Effector CD4-positive, alpha-beta T cell (primary cell): ENCODE results near the gene ARHGAP33.
"Not testable (repeated sequence)": the region's sequence is repeated elsewhere in the genome, so short reads cannot be mapped to it uniquely, and the experiment has no call there.

Experiments used
- DNase-seq: peaks from one replicate; pipeline ENCODE4 v3.0.0-alpha.2; 2020

ARHGAP33 gene

GRCh38 chr19:35755550-35756376 is 19.6 kb upstream of the ARHGAP33 start:
- no peak for DNase-seq

GRCh38 chr19:35756377-35757230 is 18.8 kb upstream of the ARHGAP33 start, which contains the start of gene HSPB6:
TSS of gene HSPB6 (minus strand) at chr19:35757029. CDS start at chr19:35757008, 21 bp downstream.
- no peak for DNase-seq

GRCh38 chr19:35757231-35757748 is 18.1 kb upstream of the ARHGAP33 start:
- DNase-seq, result no peak

- peak; percentile 97 for DNase-seq
These were observed 17.4 kb upstream of the ARHGAP33 start, which contains the start of gene PROSER3 for GRCh38 chr19:35757749-35758608. TSS of gene PROSER3 (plus strand) at chr19:35758176. CDS start at chr19:35758216, 40 bp downstream.

GRCh38 chr19:35759697-35760096 is 15.7 kb upstream of the ARHGAP33 start:
- no peak for DNase-seq

GRCh38 chr19:35760711-35761349 is 14.5 kb upstream of the ARHGAP33 start:
- no peak for DNase-seq

GRCh38 chr19:35764432-35765315 is 10.7 kb upstream of the ARHGAP33 start:
- DNase-seq, result no peak

GRCh38 chr19:35766571-35767104 is 8.7 kb upstream of the ARHGAP33 start:
- DNase-seq, result no peak

- DNase-seq, result no peak
These were observed 7.9 kb upstream of the ARHGAP33 start for GRCh38 chr19:35767288-35768081.

GRCh38 chr19:35768082-35768421 is 7.3 kb upstream of the ARHGAP33 start:
- no peak for DNase-seq

GRCh38 chr19:35772362-35772761 is 3.0 kb upstream of the ARHGAP33 start:
- not testable (repeated sequence) for DNase-seq

GRCh38 chr19:35773020-35773806 is 2.2 kb upstream of the ARHGAP33 start:
- no peak for DNase-seq

- no peak for DNase-seq
These were observed 904 bp upstream of the ARHGAP33 start for GRCh38 chr19:35774274-35775045.

GRCh38 chr19:35775046-35775297 is 392 bp upstream of the ARHGAP33 start:
- no peak for DNase-seq

- DNase-seq, result no peak
These were observed 881 bp downstream of the ARHGAP33 start for GRCh38 chr19:35776102-35776788.

- DNase-seq, result no peak
These were observed 1.9 kb downstream of the ARHGAP33 start for GRCh38 chr19:35777086-35777841.

- no peak for DNase-seq
These were observed 2.6 kb downstream of the ARHGAP33 start for GRCh38 chr19:35777961-35778360.
